ENCODE results near the gene CCDC33.
"Not testable (repeated sequence)": the region's sequence is repeated elsewhere in the genome, so short reads cannot be mapped to it uniquely, and the experiment has no call there.

DNA sequence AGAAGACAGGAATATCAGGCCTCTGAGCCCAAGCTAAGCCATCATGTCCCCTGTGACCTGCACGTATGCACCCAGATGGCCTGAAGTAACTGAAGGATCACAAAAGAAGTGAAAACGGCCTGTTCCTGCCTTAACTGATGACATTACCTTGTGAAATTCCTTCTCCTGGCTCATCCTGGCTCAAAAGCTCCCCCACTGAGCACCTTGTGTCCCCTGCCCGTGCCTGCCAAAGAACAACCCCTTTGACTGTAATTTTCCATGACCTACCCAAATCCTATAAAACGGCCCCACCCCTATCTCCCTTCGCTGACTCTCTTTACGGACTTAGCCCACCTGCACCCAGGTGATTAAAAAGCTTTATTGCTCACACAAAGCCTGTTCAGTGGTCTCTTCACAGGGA lies 123.2 kb downstream of the CCDC33 start:
- TF ChIP-seq, protein P1, sequence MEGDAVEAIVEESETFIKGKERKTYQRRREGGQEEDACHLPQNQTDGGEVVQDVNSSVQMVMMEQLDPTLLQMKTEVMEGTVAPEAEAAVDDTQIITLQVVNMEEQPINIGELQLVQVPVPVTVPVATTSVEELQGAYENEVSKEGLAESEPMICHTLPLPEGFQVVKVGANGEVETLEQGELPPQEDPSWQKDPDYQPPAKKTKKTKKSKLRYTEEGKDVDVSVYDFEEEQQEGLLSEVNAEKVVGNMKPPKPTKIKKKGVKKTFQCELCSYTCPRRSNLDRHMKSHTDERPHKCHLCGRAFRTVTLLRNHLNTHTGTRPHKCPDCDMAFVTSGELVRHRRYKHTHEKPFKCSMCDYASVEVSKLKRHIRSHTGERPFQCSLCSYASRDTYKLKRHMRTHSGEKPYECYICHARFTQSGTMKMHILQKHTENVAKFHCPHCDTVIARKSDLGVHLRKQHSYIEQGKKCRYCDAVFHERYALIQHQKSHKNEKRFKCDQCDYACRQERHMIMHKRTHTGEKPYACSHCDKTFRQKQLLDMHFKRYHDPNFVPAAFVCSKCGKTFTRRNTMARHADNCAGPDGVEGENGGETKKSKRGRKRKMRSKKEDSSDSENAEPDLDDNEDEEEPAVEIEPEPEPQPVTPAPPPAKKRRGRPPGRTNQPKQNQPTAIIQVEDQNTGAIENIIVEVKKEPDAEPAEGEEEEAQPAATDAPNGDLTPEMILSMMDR (IDR thresholded peaks at IDR 0.05; ENCODE audit: low read depth, low read length), result not testable (repeated sequence)
- not testable (repeated sequence) for TF ChIP-seq EZH2phosphoT487 (IDR thresholded peaks at IDR 0.05; ENCODE audit: low read depth)

All from OCI-LY3 (cell line).